ENCODE measurements around the gene CRLF1.

CRLF1 gene, protein sequence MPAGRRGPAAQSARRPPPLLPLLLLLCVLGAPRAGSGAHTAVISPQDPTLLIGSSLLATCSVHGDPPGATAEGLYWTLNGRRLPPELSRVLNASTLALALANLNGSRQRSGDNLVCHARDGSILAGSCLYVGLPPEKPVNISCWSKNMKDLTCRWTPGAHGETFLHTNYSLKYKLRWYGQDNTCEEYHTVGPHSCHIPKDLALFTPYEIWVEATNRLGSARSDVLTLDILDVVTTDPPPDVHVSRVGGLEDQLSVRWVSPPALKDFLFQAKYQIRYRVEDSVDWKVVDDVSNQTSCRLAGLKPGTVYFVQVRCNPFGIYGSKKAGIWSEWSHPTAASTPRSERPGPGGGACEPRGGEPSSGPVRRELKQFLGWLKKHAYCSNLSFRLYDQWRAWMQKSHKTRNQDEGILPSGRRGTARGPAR

DNA sequence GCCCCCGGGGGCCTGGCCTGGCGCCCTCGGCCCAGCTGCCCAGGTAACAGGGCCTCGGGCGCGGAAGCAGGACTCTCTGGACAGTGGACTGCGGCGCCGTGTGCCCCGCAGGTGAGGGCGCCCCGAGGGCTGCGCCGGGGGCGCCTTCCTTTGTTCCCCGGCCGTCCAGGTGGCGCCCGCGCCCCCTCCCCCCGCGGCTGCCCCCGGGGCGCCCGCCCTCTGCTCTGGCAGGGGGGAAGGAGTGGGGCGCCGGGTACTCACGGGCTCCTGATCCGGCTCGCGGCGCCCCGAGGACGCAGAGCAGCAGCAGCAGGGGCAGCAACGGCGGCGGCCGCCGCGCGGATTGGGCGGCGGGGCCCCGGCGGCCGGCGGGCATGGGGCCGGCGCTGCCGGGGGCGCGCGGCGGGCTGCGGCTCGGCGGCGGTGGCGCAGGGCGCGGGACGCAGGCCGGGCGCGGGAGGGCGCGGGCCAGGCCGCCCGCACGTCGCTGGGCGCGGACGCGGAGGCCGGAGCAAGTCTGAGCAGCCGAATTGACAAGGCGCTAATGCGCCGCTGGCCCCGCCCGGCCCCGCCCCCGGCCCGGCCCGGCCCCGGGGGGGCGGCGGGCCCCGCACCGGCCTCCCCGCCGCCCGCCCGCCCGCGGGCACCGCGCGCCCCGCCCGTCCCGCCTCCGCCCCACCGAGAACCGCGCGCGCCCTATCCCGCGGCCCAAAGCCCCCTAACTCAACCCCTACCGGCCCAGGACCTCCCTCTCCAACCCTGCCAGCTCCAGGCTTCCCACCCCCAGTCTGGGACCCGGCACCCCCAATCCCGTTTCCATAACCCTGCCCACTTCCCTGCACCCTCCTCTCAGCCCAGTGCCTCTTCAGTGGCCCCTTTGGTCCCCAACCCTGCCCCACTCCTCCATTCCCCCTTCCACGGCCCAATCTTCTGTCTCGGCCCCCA lies at the start of gene CRLF1:
TSS of gene CRLF1 (minus strand) at position 519 of the 945 bp plus-strand sequence. CDS start at position 376, 143 bp downstream.
- in situ Hi-C loops (cut with MboI; ENCODE audit: low sequenced_read_pairs): no loop called here

DNA sequence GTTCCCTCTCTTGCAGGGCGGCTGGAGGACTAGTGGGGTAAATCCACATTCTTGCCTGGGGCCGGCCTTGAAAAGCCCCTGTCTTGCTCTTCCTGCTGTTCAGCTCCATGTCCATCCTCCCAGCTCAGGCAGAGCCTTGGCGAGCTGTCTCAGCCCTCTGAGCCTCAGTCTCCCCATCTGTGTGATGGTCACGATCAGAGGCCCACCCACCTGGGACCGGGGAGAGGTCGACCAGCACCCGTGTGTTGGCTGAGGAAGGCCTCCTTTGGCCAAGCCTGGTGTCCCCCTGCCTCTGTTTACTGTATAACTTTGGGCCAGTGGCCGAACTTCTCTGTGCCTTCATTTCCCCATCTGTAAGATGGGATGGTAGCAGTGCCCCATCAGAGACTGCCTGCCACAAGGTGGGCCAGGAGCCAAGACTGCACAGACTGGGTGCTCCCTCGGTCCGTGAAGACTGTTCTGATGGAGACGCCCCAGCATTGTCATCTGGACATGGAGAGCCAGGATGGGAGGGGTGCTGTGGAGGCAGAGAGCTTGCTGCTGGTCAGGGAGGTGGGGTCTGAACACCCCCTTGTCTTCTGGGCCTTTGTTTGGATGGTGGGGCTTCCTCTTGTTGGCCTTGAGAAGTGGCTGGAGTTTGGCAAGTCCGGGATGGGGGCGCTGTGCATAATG lies 48.7 kb upstream of the CRLF1 start:
- in situ Hi-C loops (cut with MboI; ENCODE audit: low sequenced_read_pairs): no loop called here

DNA sequence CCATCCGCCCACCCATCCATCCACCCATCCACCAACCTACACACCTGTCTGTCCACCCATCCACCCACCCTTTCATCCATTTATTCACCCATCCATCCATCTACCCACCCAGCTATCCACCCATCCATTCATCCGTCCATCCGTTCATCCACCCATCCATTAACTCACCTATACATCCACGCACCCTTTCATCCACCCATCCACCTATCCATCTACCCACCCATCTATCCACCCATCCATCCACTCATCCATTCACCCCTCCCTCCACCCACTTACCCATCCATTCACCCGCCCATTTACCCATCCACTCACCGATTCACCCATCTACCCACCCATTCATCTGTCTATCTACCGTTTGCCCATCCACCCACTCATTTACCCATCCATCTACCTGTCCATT lies 47.9 kb upstream of the CRLF1 start:
- in situ Hi-C loops (cut with MboI; ENCODE audit: low sequenced_read_pairs): no loop called here

DNA sequence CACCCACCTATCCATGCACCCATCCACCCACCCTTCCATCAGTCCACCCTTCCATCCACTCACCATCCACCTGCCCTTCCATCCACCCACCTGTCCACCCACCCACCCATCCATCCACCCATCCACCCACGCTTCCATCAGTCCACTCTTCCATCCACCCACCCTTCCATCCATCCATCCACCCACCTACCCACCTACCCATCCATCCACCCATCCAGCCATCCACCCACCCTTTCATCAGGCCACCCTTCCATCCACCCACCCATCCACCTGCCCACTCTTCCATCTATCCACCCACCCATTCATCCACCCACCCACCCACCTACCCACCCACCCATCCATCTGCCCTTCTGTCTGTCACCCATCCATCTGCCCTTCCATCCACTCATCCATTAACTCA lies 47.3 kb upstream of the CRLF1 start:
- in situ Hi-C loops (cut with MboI; ENCODE audit: low sequenced_read_pairs): no loop called here

DNA sequence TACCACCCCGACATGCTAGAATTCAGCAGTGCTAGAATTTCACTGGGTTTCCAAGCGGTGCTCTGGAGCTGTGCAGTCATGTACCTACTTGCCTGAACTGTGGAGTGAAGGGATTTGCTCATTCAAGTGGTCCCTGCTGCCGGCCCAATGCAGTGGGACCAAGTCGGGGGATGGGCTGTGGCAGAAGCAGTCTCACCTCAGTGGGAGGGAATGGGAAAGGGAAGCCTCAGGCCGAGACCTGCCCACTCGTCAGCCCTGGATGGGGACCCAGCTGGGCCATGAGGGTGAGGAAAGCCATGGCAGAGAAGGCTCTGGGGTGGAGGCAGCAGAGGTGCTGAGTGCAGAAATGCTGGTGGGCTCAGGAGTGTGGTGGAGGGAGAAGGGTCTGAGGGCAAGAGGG lies 45.1 kb upstream of the CRLF1 start:
- in situ Hi-C loops (cut with MboI; ENCODE audit: low sequenced_read_pairs): no loop called here

DNA sequence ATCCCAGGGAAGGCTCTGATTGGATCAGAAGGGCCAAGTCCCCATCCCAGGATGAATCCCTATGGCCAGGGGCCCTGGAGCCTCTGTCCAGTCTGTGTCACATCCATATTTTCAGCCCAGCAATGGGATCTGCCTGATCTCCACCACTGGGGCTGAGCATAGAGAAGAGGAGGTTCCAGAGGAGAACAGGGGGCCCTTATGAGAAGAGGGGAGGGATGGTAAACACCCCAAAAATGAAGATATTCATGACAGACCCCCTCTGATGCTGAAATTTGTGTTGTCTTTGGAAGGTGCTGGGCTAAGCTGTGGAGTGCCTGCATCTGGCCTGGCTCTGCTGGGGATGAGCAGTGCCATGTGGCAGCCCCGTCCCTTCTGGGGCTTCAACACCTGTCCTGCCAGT lies 44.7 kb upstream of the CRLF1 start:
- in situ Hi-C loops (cut with MboI; ENCODE audit: low sequenced_read_pairs): no loop called here

DNA sequence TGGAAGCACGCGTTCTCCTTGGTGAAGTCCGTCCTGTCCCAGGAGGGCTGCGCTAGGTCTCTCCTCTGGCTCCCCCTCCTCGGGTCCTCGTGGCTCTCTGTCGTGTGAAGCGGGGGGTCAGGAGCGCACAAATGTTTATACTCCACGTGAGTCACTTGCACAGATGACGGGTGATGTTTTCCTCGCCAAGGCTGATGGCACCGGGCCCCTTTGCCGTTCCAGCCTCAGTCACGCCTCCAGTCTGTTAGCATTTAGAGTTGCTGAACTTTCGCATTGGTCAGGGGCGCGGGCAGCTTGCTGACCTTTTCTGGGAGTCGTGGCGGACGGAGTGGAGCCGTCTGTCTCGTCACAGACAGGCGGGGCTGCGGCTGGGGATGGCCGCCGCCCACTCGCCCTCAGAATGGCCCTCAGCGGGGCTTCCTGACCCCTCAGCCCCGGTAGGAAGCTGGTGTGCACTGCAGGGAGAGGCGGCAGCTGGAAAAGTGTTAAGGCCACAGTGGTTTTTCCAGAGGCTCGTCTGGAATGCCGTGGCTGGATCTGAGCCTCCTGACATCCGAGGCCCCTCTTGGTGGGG lies 44.0 kb upstream of the CRLF1 start:
- in situ Hi-C loops (cut with MboI; ENCODE audit: low sequenced_read_pairs): no loop called here

DNA sequence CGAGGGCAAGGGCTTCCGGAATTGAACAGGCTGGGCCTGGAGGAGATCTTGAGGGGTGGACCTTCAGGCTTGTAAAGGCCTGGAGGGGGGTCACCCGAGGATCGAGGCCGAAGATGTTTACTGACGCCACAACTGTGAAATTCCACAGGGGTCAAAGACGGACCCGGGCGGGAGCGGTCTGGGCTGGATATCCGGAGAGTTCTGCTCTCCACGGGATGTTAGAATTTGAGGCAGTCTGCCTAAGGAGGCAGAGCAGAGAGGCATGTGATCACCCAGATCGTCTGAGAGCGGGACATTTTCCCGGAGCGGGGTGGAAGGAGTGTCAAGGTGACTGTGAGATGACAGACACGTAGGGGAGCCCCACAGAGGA lies 43.4 kb upstream of the CRLF1 start:
- in situ Hi-C loops (cut with MboI; ENCODE audit: low sequenced_read_pairs): no loop called here

DNA sequence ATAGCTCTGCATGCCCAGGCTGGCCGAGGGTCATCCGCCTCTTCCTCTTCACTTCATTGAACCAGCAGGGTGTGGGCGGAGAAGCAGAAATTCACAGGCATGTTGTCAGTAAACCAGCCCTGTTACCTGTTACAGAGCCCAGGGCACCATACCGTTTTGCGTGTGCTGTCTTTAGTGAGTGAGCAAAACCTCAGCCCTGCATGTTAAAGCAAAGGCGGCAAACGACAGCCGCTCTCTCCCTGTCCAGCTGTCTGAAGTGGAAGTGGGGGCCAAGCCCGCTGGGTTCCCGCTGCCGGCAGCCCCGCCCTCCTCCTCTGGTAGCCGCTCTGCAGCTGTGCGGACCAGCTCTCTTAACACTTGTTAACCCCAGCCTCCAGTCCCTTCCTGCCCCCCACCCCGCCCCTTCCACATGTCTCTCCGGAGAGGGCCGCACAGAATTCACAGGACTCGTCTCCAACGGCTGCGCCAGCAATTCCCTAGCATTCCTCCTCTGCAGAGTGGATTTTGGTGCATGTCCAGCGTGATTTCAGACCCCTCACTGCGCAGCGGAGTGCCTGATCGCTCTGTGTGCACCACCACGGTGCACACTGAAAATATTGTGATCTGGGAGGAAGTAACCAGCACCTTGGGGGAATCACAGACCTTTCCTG lies 42.9 kb upstream of the CRLF1 start:
- in situ Hi-C loops (cut with MboI; ENCODE audit: low sequenced_read_pairs): no loop called here

DNA sequence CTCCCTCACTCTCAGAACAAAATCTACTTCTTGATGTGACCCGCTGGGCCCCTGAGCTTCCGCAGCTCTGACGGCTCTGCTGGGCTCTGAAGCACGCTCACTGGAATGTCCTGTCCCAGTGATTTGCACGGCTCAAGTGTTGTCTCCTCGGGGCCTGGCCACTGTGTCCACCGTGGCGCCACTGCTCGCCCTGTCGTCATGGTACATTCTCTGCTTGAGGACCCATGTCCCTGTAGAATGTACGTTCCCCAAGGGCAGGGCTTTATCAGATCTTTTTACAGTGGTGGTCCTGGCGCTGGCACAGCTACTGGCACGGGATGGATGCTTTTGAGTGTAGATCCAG lies 42.3 kb upstream of the CRLF1 start:
- in situ Hi-C loops (cut with MboI; ENCODE audit: low sequenced_read_pairs): no loop called here

DNA sequence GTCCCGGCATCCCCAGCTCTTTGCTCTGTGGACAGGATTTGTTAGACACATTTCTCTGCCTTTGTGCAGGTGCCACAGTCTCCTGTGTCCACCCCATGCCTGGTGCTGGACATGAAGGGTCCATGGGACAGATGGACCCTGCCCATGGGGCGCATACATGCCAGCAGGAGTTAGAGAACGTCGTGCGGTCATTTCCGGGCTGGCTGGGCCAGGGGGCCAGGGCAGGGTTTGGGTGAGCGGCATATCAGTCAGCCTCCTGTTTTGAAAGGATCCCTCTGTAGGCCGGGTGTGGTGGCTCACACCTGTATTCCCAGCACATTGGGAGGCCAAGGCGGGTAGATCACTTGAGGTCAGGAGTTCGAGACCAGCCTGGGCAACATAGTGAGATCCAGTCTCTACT lies 41.2 kb upstream of the CRLF1 start:
- in situ Hi-C loops (cut with MboI; ENCODE audit: low sequenced_read_pairs): no loop called here

DNA sequence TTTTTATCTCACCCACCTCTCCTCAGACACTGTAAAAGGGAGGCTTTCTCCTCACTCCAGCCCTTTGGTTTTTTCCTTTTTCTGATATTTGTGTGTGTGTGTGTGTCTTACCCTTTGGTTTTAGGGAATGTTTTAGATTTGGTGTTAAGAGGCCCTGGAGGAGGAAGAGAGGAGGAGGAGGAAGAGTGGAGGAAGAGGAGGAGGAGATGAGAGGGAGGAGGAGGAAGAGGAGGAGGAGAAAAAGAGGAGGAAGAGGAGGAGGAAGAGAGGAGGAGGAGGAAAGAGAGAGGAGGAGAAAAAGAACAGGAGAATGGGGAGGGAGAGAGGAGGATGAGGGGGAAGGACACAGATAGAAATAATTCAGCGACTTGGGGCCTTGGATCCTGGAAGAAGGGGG lies 40.8 kb upstream of the CRLF1 start:
- in situ Hi-C loops (cut with MboI; ENCODE audit: low sequenced_read_pairs): no loop called here

DNA sequence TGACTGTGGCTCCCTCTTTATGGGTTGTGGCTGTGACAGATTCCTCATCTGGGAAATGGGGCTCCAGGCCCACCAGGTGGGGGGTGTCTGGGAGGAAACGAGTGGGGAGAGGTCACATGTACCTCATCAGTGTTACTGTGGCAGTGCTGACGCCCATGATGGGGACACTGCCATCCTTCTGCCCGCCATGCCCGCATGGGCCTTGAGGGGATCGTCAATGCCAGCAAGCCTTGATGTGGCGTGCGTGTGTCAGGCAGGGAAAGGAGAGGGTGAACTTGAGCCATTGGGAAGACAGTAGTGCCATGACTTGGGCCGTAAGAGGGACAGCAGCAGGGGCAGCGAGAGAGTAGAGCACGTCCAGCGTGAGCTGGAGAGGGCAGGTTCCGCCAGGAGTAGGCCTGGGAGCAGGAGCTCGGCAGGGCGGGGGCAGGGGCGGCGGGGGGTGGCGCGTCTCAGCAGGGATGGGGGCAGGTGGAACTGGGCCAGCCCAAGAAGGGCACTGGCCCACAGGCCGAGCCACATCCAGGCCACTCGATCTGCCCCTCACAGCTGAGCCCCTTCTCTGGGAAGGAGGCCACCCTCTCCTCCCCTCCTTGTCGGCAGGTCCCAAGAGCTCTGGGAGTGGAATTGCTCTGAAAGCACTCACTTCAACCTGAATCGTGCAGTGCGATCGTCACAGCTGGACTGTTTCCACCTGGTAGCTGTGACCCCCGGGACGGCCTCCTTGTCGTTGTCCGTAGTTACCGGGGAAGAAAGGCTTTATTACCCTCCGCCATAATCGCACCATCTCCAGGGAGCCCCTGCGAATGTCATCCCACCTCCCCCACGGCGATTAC lies 40.2 kb upstream of the CRLF1 start:
- in situ Hi-C loops (cut with MboI; ENCODE audit: low sequenced_read_pairs): no loop called here

DNA sequence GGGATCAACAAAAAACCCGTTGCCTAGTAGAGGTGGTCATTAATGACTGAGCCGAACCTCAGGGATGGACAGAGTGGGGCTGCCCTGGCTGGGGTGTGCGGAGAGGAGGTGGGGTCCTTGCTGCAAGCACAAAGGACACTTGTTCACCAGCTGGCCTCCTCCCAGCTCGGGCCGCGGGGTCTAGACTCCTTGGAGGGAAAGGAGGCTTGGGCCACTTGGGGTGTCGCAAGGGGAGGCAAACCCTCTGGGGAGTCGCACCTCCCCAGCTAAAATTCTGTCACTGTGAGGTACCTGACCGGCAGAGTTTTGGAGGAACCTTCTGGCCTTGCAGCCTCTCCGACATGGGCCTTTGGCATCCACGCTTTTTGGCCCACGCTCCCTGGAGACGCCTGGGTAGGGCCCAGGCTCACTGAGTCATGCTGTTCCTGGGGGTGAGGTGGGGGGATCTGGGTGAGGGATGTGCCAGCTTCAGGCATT lies 38.5 kb upstream of the CRLF1 start:
- in situ Hi-C loops (cut with MboI; ENCODE audit: low sequenced_read_pairs): no loop called here

DNA sequence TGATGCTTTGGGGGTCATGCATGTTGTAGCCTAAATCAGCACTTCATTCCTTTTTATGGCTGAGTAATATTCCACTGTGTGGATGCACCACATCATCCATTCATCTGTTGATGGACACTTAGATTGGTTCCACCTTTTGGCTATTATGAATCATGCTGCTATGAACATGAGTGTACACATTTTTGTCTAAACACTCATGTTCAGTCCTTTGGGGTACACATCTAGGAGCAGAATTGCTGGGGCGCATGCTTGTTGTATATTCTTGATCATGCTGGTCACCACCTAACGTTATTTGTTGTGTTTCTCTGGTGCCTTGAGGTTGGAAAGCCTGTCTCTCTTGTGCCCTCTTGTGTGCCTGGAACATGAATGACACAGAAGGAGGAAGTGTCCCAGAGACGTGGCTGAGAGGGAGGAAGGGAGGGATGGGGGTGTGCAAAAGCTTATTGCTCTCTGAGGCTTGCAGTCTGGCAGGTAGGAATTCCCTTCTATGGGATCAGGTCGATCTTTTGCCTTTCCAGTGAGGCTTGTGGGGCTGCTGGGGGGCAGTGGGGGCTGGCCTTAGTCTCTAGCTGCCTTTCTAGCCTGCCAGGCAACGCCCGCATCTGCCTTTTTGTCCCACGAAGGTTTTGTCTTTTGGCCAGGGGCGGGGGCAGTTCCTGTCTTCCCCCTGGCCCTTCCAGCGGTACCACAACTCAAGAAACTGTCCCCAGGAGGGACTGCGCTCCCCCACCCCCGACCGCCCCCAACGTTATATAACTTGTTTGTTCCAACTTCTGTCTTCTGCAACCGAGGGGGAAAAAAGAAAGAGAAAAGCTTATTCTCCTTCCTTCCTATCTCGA lies 37.8 kb upstream of the CRLF1 start:
- in situ Hi-C loops (cut with MboI; ENCODE audit: low sequenced_read_pairs): no loop called here

DNA sequence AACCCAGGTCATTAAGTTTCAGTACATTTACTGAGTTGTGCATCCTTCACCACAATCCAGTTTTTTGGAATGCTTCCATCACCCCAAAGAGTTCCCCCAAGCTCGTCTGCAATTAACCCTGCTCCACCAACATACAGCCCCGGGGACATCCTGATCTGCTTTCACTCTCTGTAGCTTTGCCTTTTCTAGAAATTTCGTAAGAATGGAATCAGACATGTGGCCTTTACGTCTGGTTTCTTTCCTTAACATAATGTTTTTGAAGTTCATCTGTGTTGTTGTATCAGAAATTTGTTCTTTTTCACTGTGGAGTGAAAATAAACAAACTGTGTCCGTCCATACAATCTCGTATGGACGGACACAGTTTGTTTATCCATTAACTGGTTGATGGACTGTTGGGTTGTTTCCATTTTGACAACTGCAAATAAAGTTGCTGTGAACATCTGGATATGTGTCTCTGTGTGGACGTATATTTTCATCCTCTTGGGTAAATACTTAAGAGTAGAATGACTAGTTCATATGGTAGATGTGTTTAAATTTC lies 33.2 kb upstream of the CRLF1 start:
- in situ Hi-C loops (cut with MboI; ENCODE audit: low sequenced_read_pairs): no loop called here

DNA sequence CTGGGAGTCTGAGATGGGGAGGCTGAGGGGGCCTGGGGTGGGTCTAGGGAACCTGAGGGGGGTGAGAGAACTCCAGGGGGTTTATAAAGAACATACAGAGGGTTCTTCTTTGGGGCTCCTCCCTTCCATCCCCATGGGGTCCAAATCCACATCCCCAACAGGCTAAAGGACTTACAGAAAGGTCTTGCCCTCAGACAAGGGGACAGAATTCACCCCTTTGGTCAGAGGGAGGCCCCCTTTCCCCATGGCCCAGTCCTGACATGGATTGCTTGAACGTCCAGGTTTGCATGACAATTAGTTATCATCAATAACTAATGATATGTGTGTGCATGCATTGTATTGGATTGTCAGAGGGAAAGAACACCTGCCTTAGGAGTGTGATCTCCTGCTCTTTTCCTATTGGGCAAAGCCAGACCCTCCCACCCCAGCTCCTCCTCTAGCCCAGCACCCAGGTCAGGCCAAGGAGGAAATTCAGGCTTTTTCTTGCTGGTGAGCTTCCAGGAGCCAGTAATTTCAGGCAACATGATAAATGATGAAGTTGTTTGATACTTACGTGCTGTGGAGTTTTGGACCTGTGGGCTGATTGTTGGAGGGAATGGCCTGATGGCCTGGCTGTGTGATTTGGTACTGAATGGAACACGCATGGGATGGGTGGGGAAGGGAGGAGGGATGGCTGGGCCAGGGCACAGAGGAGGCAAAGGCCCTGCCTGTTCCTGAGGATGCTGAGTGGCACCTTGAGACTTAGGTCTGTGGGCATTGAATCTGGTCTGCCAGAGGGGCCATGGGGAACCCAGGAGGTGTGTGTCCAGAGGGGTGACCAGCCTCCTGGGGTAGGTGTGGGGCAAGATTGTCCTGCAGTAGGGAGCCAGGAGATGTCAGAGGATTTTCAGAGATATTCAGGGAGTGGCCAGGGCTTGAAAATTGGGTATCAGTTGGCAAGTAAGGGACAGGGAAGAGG lies 31.4 kb upstream of the CRLF1 start:
- in situ Hi-C loops (cut with MboI; ENCODE audit: low sequenced_read_pairs): no loop called here

Data from HL-60/S4 treated with retinoic acid at 250 ng/mL for 4 days and 3 days (cell line).